MCF 10A (cell line): ENCODE measurements around the gene THRAP3. TPM values are rescaled to one million over a fixed set of nuclear protein-coding genes. Genes with fewer than 3 reads are reported as not detected.
"Not testable (repeated sequence)": the region's sequence is repeated elsewhere in the genome, so short reads cannot be mapped to it uniquely, and the experiment has no call there.

Source experiments
- BruUV-seq: library from RNA; stranded (reverse); fragments of 400-500 nt; replicated peaks from 2 replicates; lab custom pipeline; 2021; lab: Mats Ljungman, UMichigan
- CTCF ChIA-PET: fragments of 300-600 bp; sonication (Branson Sonifier 250); formaldehyde crosslinking; extraction: SDS; loops from one replicate; lab custom pipeline; 2021; ENCODE audit warnings: antibody characterized with exemption, inconsistent platforms; lab: Yijun Ruan, JAX
- POLR2A ChIA-PET: fragments of 300-600, 350-650 bp; sonication (Branson Sonifier 250); formaldehyde crosslinking; extraction: SDS; loops from one replicate; lab custom pipeline; 2020; ENCODE audit warnings: antibody characterized with exemption, inconsistent platforms; lab: Yijun Ruan, JAX
- DNase-seq: peaks from one replicate; pipeline ENCODE4 v3.0.0-alpha.2; 2018; ENCODE audit not compliant: unreplicated experiment
- H3K27ac Mint-ChIP-seq: one replicate; pipeline ENCODE4 v1.8.0; 2022; ENCODE audit warnings: mild to moderate bottlenecking, low read depth, mixed read lengths; ENCODE audit not compliant: unreplicated experiment
- H3K27me3 Mint-ChIP-seq: one replicate; pipeline ENCODE4 v1.8.0; 2022; ENCODE audit warnings: mixed read lengths; ENCODE audit not compliant: insufficient read depth, unreplicated experiment
- H3K36me3 Mint-ChIP-seq: one replicate; pipeline ENCODE4 v1.8.0; 2022; ENCODE audit warnings: mild to moderate bottlenecking, moderate library complexity, mixed read lengths; ENCODE audit not compliant: insufficient read depth, unreplicated experiment
- H3K4me1 Mint-ChIP-seq: one replicate; pipeline ENCODE4 v1.8.0; 2022; ENCODE audit warnings: mixed read lengths; ENCODE audit not compliant: insufficient read depth, unreplicated experiment
- H3K4me3 Mint-ChIP-seq: one replicate; pipeline ENCODE4 v1.8.0; 2022; ENCODE audit warnings: mild to moderate bottlenecking, moderate library complexity, mixed read lengths; ENCODE audit not compliant: unreplicated experiment
- H3K9me3 Mint-ChIP-seq: one replicate; pipeline ENCODE4 v1.8.0; 2022; ENCODE audit warnings: mixed read lengths; ENCODE audit not compliant: unreplicated experiment
- intact Hi-C: fragments of 100-400 bp; cut with micrococcal nuclease; formaldehyde crosslinking; loops from 2 replicates; pipeline ENCODE4 v1.14.1; 2022
- total RNA-seq: library from RNA; stranded (reverse); gene quantifications from 2 replicates; pipeline ENCODE4 v1.2.3, GENCODE V29; 2022
- TF ChIP-seq, protein P1 (sequence below): fragments of 200-600 bp; IDR thresholded peaks from one replicate; pipeline ENCODE4 v1.8.0; 2022; ENCODE audit warnings: antibody characterized with exemption, mild to moderate bottlenecking; ENCODE audit not compliant: unreplicated experiment

Gene THRAP3
- total RNA-seq, 1 experiment from 2014 or later: 92.2 TPM

DNA sequence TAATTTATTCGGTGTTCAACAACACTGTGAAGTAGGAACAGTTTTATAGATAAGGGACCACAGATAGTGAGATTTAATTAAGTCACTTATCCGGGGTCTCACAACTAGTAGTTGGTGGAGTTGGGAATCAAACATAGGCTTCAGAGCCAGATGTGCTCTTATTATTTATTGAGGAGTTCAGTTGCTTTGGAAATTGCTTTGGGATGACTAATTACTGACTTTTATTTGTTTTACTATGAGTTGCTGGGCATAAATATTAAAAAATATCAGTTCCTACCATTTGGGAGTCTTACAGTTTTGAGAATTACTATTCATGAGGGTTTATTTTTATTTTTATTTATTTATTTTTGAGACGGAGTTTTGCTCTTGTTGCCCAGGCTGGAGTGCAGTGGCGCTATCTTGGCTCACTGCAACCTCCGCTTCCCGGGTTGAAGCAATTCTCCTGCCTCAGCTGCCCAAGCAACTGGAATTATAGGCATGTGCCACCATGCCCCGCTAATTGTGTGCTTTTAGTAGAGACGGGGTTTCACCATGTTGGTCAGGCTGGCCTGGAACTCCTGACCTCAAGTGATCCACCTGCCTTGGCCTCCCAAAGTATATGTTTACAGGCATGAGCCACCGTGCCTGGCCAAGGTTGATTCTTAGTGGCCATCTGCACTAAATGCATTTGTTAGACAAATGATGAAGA, 27.7 kb downstream of the THRAP3 start:
- Mint-ChIP-seq H3K36me3 (peaks cover 59% of the 10 kb centered on the region), H3K9me3 (no peaks in the 10 kb centered on the region), H3K27ac (peak overlapping the region; percentile 57), H3K4me1 (peaks cover 22% of the 10 kb centered on the region), H3K27me3 (no peaks in the 10 kb centered on the region), H3K4me3 (no peak overlapping the region)
- TF ChIP-seq, protein P1, sequence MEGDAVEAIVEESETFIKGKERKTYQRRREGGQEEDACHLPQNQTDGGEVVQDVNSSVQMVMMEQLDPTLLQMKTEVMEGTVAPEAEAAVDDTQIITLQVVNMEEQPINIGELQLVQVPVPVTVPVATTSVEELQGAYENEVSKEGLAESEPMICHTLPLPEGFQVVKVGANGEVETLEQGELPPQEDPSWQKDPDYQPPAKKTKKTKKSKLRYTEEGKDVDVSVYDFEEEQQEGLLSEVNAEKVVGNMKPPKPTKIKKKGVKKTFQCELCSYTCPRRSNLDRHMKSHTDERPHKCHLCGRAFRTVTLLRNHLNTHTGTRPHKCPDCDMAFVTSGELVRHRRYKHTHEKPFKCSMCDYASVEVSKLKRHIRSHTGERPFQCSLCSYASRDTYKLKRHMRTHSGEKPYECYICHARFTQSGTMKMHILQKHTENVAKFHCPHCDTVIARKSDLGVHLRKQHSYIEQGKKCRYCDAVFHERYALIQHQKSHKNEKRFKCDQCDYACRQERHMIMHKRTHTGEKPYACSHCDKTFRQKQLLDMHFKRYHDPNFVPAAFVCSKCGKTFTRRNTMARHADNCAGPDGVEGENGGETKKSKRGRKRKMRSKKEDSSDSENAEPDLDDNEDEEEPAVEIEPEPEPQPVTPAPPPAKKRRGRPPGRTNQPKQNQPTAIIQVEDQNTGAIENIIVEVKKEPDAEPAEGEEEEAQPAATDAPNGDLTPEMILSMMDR: no peak
- ChIA-PET CTCF (interaction anchor here (1.1 kb wide), 1 partner anchor 16 kb away, joined by 6 read pairs; no protein-coding TSS in a partner anchor), POLR2A (interaction anchor here (0.9 to 1.7 kb wide), 3 partner anchors 10 to 27 kb away, joined by 3 to 6 read pairs (median 3); no protein-coding TSS in a partner anchor)
- DNase-seq: no peak
- intact Hi-C loops: no loop called here
- BruUV-seq: no TSS peak

DNA sequence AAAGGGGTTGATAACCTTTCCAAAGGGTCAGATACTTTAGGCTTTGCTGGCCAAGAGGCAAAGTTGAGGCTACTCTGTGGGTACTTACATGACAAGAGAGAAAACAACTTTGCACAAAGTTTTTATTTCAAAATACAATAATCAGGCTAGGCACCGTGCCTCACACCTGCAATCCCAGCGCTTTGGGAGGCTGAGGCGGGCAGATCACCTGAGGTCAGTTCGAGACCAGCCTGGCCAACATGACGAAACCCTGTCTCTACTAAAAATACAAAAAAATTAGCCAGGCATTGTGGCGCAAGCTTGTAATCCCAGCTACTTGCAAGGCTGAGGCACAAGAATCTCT, 28.2 kb downstream of the THRAP3 start:
- Mint-ChIP-seq H3K36me3 (peaks cover 63% of the 10 kb centered on the region), H3K4me1 (peaks cover 27% of the 10 kb centered on the region)
- H3K9me3 Mint-ChIP-seq, H3K27ac Mint-ChIP-seq, H3K27me3 Mint-ChIP-seq, BruUV-seq, intact Hi-C loops, H3K4me3 Mint-ChIP-seq, DNase-seq: not testable (repeated sequence)
- ChIA-PET CTCF (interaction anchor here (1.5 kb wide), 1 partner anchor 33 kb away, joined by 9 read pairs; no protein-coding TSS in a partner anchor), POLR2A (interaction anchor here (1.7 kb wide), 1 partner anchor 27 kb away, joined by 6 read pairs; no protein-coding TSS in a partner anchor)

GRCh38 chr1:36253161-36253862, 29.1 kb downstream of the THRAP3 start:
- CTCF ChIA-PET: interaction anchor here (0.6 to 1.5 kb wide), 3 partner anchors 9 to 102 kb away, joined by 3 to 9 read pairs (median 3); no protein-coding TSS in a partner anchor

GRCh38 chr1:36256558-36257374, 32.5 kb downstream of the THRAP3 start:
- TF ChIP-seq, protein P1: no peak
- intact Hi-C loops: no loop called here
- no TSS peak for BruUV-seq
- DNase-seq: no peak
- Mint-ChIP-seq H3K27me3 (no peaks in the 10 kb centered on the region), H3K9me3 (no peaks in the 10 kb centered on the region), H3K4me1 (peaks cover 20% of the 10 kb centered on the region), H3K27ac (peak overlapping the region; percentile 68), H3K4me3 (no peak overlapping the region), H3K36me3 (peaks cover 76% of the 10 kb centered on the region)
- CTCF ChIA-PET: interaction anchor here (0.7 kb wide), 1 partner anchor 30 kb away, joined by 3 read pairs; no protein-coding TSS in a partner anchor
- POLR2A ChIA-PET: no interaction called here

More at GRCh38 chr1:36253161-36253862, 29.1 kb downstream of the THRAP3 start:
- H3K9me3 Mint-ChIP-seq: no peaks in the 10 kb centered on the region
- no TSS peak for BruUV-seq
- peaks cover 63% of the 10 kb centered on the region for H3K36me3 Mint-ChIP-seq
- no peak overlapping the region for H3K4me3 Mint-ChIP-seq
- intact Hi-C loops: no loop called here
- no peak overlapping the region for H3K27ac Mint-ChIP-seq
- TF ChIP-seq, protein P1: no peak
- POLR2A ChIA-PET: interaction anchor here (0.7 to 2.5 kb wide), 6 partner anchors 9 to 104 kb away, joined by 3 to 9 read pairs (median 6); partner anchors contain the start of genes THRAP3 and TRAPPC3
- H3K27me3 Mint-ChIP-seq: no peaks in the 10 kb centered on the region
- H3K4me1 Mint-ChIP-seq: peaks cover 24% of the 10 kb centered on the region
- no peak for DNase-seq
